Stimulated activated CD4-positive, alpha-beta T cell treated with anti-CD3 and anti-CD28 coated beads, TNF-alpha, amount 100 ng/mL, for 48 hours (primary cell): Measurements from ENCODE around the gene EXOC3L1.

Experiments
- DNase-seq, 3 donors: peaks; one replicate each; pipeline ENCODE4 v3.0.0-alpha.2; 2020; ENCODE audit warnings: low read depth in 3 of 3

The EXOC3L1 gene, protein sequence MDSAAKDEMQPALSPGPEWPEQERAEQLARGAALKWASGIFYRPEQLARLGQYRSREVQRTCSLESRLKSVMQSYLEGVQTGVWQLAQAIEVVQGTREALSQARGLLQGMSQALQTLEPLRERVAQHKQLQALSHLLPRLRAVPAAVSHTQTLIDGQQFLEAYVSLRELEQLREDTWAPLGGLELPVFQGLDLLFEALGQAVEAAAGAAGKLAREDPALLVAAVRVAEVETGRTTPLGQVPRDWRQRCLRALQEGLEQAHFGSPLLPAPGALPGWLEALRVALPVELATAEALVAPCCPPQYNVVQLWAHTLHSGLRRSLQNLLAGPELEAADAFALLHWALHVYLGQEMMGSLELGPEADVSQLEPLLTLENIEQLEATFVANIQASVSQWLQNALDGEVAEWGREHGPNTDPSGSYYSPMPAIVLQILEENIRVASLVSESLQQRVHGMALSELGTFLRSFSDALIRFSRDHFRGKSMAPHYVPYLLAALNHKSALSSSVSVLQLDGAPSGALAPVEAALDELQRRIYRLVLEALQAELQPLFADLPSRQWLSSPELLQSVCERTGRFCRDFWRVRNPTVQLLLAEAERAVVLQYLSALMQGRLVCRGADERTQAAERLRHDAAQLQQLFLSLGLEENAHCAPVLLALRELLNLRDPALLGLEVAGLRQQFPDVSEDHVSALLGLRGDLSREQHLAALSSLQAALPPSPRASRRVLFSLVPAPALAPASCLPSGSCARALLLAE

DNA sequence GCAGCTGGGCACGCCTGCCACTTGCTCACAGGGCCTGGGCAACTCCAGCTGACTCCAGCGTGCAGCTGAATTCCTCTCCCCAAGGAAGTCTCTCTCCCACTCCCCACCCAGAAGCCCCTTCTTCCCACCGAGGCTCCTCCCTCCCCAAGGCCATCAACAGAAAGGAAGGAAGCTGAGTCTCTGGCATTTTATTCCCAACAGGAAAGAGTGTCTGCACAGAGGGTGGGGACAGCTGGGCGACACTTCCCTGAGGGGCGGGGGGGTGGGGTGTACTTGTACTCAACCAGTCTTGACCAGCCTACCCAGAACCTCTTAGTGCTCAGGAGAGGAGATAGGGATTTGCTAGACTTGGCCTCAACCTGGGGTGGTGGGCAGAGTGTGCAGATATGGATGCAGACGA is at the start of gene EXOC3L1:
Gene EXOC3L1 (minus strand): TSS at position 96 of the 400 bp plus-strand sequence. CDS start 460 bp downstream, outside the sequence.
- no peak for DNase-seq

- DNase-seq: no peak
Measured at GRCh38 chr16:67238806-67239470, 49.0 kb upstream of the EXOC3L1 start.

DNA sequence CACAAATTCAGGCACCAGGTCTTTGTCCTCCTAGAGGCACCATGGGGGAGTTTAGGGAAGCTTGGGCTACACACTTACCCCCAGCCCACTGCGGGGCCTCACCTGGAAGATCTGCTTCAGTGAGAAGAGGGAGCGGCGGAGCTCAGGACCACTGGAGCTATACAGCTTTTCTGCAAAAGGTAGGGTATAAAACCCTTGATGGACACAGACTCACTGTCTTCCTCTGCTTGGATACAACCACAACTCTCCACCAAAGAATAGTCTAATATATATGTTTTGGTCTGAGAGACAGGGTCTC is 48.3 kb upstream of the EXOC3L1 start:
- DNase-seq: no peak

DNA sequence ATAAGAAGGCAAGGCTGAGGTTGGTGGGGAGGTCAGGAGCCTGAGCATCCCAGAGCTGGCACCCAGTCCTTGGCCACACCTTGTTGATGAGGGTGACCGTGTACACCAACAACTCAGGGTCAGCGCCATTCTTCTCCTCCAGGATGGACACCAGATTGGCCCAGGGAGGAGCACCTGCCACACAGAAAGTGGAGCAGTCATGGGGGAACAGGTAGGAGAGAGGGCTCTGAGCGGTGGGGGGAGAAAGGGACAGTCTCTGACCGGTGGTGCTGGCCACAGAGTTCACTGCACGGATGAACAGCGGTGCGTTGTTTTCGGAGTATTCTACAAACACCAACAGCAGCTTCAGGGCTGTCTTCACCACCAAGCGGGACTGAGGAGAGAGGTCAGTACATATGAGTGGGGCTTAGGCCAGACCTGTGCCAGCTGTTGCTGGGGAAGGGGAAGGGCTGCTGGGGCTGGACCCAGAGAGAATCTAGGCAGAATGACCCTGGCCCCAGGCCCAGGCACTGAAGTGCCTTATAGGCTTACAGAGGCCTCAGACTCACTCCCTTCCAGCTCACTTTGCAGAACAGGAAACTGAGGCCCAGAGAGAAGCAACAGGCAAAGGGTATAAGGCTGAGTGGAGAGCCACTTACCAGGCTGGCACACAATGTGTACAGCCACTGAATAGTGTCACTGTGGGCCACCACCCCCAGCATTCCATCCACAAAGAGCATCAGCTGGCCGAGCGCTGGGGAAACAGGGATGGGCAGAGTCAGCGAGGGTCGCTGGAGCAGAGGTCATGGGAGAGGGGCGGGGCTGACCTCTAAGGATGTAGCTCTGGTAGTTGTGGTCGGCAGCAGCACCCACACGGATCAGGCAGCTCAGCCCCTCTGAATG is 47.7 kb upstream of the EXOC3L1 start:
- DNase-seq: no peak

DNA sequence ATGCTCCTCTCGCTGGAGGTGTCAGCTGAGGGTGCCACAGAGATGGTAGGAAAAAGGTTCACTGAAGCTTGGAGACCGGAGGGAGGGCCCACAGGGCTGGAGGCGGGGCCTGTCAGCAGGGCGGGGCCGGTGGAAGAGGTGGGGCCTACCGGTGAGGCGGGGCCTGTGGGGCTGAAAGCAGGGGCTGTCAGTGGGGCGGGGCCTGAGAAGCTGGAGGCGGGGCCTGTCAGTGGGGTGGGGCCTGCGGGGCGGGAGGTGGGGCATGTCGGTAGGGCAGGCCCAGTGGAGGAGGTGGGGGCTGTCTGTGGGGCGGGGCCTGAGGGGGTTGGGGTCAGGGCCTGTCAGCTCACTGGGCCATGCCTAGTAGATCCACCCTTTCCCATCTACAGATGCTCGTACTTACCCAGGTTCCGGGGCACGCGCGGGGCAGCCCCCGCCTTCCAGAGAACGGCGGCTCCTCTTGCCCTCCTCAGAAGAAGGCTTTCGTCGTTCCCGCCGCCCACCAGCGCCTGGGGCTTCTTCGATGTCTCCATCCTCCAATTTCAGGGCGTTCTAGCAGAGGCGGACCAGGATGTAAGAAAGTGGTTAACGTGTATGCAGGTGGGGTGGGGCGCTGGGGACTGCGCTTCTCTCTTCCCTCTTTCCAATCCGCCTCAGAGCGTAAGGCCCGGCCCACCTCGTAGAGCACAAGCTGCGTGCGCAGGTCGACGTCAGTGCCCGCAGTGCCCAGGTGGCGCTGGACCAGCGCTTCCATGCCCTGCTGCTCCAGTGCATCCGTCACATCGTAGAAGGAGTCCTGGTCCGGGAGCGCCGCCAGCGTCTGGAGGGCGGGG is 46.8 kb upstream of the EXOC3L1 start:
- DNase-seq: peak; percentile 78 to 89 (median 80)

- DNase-seq: peak in 2 of 3 donors; percentile 16 to 22
Measured at GRCh38 chr16:67235816-67236562, 46.1 kb upstream of the EXOC3L1 start.

- no peak for DNase-seq
Measured at GRCh38 chr16:67234180-67234597, 44.3 kb upstream of the EXOC3L1 start.

GRCh38 chr16:67233596-67233995 is 43.7 kb upstream of the EXOC3L1 start:
- DNase-seq: no peak

DNA sequence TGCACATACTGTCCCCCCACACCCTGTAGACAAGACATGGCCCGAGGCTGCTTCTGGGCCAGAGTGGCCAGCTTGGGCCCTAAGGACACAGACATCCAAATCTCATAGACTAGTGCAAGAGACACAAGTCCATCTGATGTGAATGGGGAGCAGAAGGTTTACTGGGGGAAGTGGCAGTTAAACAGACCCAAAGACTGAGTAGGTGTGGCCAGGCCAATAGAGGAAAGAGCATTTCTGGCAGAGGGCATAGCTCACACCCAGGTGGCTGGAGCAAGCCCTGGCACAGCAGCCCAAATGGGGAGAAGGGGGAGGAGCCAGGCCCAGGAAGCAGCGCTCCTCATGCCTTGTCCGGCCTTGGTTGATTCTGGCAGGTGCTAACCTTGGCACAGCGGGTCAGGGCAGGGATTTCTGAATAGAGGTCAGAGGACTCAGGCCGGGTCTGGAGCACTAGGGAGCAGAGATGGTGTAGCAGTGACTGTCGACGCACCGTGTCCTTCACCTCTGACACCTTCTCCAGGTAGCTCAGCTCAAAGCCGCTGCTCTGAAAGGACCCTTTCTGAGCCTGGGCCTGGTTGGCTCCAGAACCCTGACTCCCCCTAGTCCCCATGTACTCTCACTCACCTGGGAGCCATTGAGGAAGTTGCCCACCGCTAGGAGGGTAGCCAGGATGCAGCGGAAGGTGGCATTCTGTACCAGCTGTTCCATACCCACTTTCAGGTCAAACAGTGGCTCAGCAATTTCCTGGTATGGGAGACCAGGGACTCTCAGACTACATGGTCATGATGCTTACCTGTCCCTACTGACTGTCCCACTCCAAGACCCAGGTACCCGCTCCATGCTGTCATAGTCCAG is 41.1 kb upstream of the EXOC3L1 start:
- DNase-seq: no peak

GRCh38 chr16:67229906-67230808 is 40.2 kb upstream of the EXOC3L1 start:
- no peak for DNase-seq

DNA sequence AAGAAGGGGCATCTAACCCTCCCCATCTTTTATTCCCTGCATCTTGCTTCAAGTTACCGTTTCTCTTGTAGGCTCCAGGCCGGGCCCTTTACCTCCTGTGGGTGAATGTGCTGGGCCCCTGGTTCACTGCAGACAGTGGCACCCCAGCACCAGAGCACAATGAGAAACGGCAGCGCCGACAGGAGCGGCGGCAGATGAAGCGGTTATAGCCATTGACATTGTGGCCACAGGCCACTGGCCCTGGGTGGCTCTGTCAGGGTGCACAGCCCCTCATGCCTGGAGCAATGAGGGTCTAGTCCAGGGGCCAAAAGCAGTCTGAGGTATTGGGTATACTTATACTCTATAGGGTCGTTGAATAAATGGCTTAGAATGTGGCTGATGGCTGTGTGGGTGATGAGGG is 39.0 kb upstream of the EXOC3L1 start:
- no peak for DNase-seq

GRCh38 chr16:67228034-67228785 is 38.3 kb upstream of the EXOC3L1 start:
- DNase-seq: no peak

GRCh38 chr16:67227567-67227921 is 37.6 kb upstream of the EXOC3L1 start:
- DNase-seq: no peak

DNA sequence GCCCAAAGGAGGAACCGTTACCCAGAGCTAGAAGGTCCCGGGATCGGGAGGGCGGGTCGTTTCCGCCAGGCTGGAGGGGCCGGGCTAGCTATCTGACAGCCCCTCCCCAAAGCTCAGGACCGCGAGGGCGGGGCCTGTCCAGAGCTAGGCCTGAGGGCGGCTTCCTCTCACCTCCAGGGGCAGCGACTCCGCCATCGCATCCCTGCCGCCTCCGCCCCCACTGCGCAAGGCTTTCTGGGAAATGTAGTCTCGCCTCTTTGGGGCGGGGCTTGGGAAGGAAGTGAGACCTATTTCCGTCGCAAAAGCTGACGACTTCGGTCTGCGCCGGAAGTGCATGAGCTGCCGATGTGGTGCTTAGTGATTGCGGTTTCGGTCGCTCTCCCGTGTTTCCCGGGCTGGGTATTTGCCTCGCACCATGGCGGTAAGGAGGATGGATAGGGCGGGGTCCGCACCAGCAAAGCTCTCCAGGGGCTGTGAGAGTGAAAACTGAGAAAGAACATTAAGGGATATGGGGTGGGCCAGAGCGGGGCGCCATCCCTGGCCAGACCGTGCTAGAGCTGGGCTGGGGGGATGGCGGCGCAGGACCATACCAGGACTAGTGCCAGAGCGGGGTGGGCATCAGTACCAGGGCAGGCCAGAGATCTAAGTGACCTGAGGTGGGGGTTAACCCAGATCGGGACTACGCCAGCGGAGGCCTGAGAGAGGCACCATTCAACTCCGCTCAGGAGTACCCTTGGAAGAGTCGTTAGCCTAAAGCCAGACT is 37.0 kb upstream of the EXOC3L1 start, which contains the start of gene TMEM208:
Gene TMEM208 (plus strand): TSS at position 327 of the 763 bp plus-strand sequence. CDS start 89 bp downstream, at position 416.
- DNase-seq: peak; percentile 97 to 99 (median 98)

- no peak for DNase-seq
Measured at GRCh38 chr16:67226295-67226803, 36.4 kb upstream of the EXOC3L1 start.

DNA sequence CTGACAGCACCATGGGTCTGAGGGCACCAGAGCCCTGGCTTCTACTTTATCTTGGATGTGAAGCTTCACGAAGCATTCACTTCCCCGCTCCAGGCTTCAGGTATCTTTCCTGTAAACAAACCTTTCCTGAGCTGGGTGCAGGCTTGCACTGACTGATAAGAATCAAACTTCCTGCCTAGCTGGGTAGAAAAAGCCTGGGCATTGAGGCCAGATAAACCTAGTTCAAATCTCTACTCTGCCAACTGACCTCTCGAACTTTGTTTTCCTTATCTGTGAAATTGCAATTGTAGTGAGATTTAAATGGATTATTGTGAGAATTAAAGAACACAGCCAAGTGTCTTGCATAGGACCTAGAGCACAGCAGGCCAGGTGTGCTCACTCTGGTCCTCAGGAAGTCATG is 34.1 kb upstream of the EXOC3L1 start:
- no peak for DNase-seq
